Measurements from ENCODE around the gene SCGN.

- TF ChIP-seq CTCF (IDR thresholded peaks at IDR 0.05; ENCODE audit: low read length) (no peak), EZH2 (IDR thresholded peaks at IDR 0.05; ENCODE audit: borderline replicate concordance, low read length) (no peak)
These were observed 21.3 kb upstream of the SCGN start for GRCh38 chr6:25630508-25631278.

Measured in OCI-LY1 (cell line).